Measurements from ENCODE around the gene HOXB1.

GRCh38 chr17:48532261-48532660 is 1.4 kb upstream of the HOXB1 start:
- no peak for TF ChIP-seq CTCF (IDR thresholded peaks at IDR 0.05)
- no peak for TF ChIP-seq EZH2phosphoT487 (IDR thresholded peaks at IDR 0.05)
